HFFc6 (cell line): Measurements from ENCODE around the gene GALNT17. TPM values are rescaled to one million over a fixed set of nuclear protein-coding genes. Genes with fewer than 3 reads are reported as not detected.

Experiments used
- DNase-seq: peaks from one replicate; pipeline ENCODE4 v3.0.0-alpha.2; 2018
- H3K27ac Mint-ChIP-seq: 2 replicates; pipeline ENCODE4 v1.8.0; 2020; ENCODE audit warnings: mild to moderate bottlenecking, mixed read lengths
- H3K27me3 Mint-ChIP-seq: 2 replicates; pipeline ENCODE4 v1.8.0; 2021; ENCODE audit warnings: mild to moderate bottlenecking, moderate library complexity, mixed read lengths; ENCODE audit not compliant: insufficient read depth
- H3K36me3 Mint-ChIP-seq: 2 replicates; pipeline ENCODE4 v1.8.0; 2021; ENCODE audit warnings: low read depth, mixed read lengths
- H3K4me1 Mint-ChIP-seq: 2 replicates; pipeline ENCODE4 v1.8.0; 2020; ENCODE audit warnings: low read depth, mixed read lengths
- H3K4me3 Mint-ChIP-seq: 2 replicates; pipeline ENCODE4 v1.8.0; 2020; ENCODE audit warnings: mild to moderate bottlenecking, moderate library complexity, mixed read lengths
- H3K9me3 Mint-ChIP-seq: 2 replicates; pipeline ENCODE4 v1.8.0; 2020; ENCODE audit warnings: mild to moderate bottlenecking, mixed read lengths
- CTCF ChIP-seq: fragments of 200-600 bp; sonication (generic); IDR thresholded peaks from 2 replicates; pipeline ENCODE4 v1.5.0; 2021; ENCODE audit warnings: antibody characterized with exemption, mild to moderate bottlenecking
- total RNA-seq, 6 experiments: library from RNA; stranded (reverse); fragmentation: NEBNext Ultra II Directional; extraction: Animal tissue kit (Norgen Biotek cat#: 25700); gene quantifications; 2 replicates in 1 of 6; 3 replicates in 5 of 6; pipeline ENCODE4 v1.2.3, GENCODE V29; 2021

The GALNT17 gene
- total RNA-seq, 6 experiments from 2014 or later, result not detected

DNA sequence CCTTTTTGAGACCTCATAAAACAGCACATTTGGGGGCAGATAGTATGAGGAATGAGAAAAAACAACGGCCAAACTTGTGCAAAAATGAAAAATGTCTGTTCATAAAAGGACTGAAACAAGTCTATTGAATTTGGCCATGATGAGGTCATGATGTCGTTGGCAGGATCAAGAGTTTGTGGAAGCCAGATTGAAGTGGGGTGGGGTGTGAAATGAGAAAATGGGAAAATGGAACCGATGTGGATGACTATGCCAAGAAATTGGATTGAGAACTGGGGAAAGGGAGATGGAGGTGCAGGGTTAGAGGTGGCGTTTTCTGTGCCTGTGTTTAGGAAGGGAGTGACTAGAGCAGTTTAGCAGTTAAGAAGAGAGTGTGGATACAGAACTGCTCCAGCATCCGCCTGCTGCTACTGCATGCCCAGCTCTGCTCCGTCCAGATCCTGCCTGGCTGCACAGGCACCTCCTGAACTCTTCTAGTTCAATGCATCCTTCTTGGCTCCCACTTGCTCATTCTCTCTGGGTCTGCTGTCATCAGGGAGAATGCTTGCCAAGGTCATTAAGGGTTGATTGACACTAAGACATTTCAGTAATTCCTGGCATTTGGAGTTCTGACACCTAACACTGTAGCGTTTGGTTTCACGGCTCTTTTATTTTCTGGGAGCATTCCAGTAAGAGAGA is 111.9 kb downstream of the GALNT17 start:
- Mint-ChIP-seq H3K4me1 (no peaks in the 10 kb centered on the region), H3K4me3 (no peak overlapping the region), H3K36me3 (peaks cover 5% of the 10 kb centered on the region; the same call in 1 of the 2 replicates), H3K9me3 (peaks cover 71% of the 10 kb centered on the region), H3K27ac (no peak overlapping the region), H3K27me3 (no peaks in the 10 kb centered on the region; the same call in 1 of the 2 replicates)
- no peak for TF ChIP-seq CTCF
- DNase-seq, result no peak

DNA sequence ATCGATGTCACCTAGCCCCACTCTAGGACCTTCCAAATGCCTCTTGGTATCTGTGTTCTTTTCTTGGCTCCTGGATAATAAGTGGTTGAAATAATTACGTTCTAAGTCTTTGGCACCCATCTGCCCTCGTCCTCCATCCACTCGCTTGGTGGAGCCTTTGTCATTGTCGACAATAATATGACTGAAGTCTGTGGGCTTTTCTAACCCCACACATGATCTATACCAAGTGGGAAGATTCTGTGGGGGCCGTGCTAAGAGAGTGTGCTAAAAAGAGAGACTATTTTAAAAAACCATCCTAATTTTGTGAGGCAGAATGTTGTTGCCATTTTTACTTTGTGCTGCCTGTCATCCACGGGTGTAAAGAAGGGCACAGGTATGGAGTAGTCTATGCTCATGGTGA is 113.1 kb downstream of the GALNT17 start:
- H3K36me3 Mint-ChIP-seq, result peaks cover 5% of the 10 kb centered on the region; the same call in 1 of the 2 replicates
- H3K4me3 Mint-ChIP-seq, result no peak overlapping the region
- H3K4me1 Mint-ChIP-seq, result no peaks in the 10 kb centered on the region
- DNase-seq, result no peak
- TF ChIP-seq CTCF, result no peak
- no peak overlapping the region for H3K27ac Mint-ChIP-seq
- H3K9me3 Mint-ChIP-seq, result peaks cover 69% of the 10 kb centered on the region
- no peaks in the 10 kb centered on the region; the same call in 1 of the 2 replicates for H3K27me3 Mint-ChIP-seq

DNA sequence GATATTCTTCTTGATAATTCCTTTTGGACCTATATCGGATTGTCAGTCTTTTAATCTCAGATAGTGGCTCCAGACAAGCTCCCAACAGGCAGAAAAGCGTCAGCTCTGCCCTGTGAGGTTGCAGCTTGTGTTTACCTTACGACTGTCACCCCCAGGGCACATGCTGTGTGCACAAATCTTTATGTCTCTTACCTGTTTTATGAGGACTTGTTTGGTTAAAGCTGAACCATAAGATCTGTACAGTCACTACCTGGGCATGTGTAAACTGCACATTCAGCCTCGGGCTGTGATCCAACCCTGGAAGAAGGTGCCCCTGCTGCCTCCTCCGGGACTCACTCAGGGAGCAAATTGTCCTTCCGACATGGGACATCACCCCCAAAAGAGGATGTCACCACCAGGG is 119.8 kb downstream of the GALNT17 start:
- DNase-seq, result no peak
- Mint-ChIP-seq H3K4me1 (no peaks in the 10 kb centered on the region), H3K27me3 (no peaks in the 10 kb centered on the region; the same call in none of the 2 replicates), H3K27ac (no peak overlapping the region), H3K36me3 (peaks cover 4% of the 10 kb centered on the region; the same call in 1 of the 2 replicates), H3K4me3 (no peak overlapping the region), H3K9me3 (peaks cover 50% of the 10 kb centered on the region)
- no peak for TF ChIP-seq CTCF

DNA sequence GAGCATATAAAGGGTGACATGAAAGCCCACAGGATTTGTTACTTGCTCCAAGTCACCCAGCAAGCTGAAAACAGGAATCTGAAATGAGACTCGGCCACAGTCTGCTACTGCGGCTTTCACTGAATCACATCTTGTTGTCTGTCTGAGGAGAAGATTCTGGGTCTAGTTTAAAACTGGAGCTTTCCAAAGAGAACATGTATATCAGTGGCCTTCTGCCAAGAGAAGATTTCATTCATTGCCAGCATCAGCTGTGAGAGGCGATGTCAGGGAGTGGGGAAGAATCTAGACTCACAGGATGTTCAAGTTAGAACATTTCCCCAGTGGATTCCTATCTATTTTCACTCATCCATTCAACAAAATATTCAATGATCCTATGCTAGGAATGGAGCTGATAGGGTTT is 122.8 kb downstream of the GALNT17 start:
- Mint-ChIP-seq H3K4me3 (no peak overlapping the region), H3K36me3 (peaks cover 12% of the 10 kb centered on the region), H3K27ac (no peak overlapping the region), H3K4me1 (no peaks in the 10 kb centered on the region), H3K27me3 (no peaks in the 10 kb centered on the region; the same call in 1 of the 2 replicates), H3K9me3 (peaks cover 51% of the 10 kb centered on the region)
- no peak for TF ChIP-seq CTCF
- DNase-seq, result no peak

- TF ChIP-seq CTCF, result no peak
- no peak for DNase-seq
- no peaks in the 10 kb centered on the region for H3K4me1 Mint-ChIP-seq
- H3K4me3 Mint-ChIP-seq, result no peak overlapping the region
- peaks cover 51% of the 10 kb centered on the region for H3K9me3 Mint-ChIP-seq
- peaks cover 12% of the 10 kb centered on the region for H3K36me3 Mint-ChIP-seq
- no peaks in the 10 kb centered on the region; the same call in 1 of the 2 replicates for H3K27me3 Mint-ChIP-seq
- H3K27ac Mint-ChIP-seq, result no peak overlapping the region
These were observed 123.7 kb downstream of the GALNT17 start for GRCh38 chr7:71255537-71256178.
